BE2C (cell line): ENCODE data around the gene MAP2K5.
A peak's percentile ranks its signal among the peaks of the same experiment; 100 is the strongest.

Experiments
- DNase-seq: peaks from one replicate; pipeline ENCODE4 v3.0.0-alpha.2; 2020
- H3K27me3 ChIP-seq: fragments of 250-450 bp; sonication (Bioruptor Pico); 2 replicates; pipeline ENCODE4 v1.5.1; 2020; ENCODE audit warnings: mild to moderate bottlenecking
- H3K36me3 ChIP-seq: fragments of 250-450 bp; sonication (Bioruptor Pico); 2 replicates; pipeline ENCODE4 v1.5.1; 2020; ENCODE audit warnings: mild to moderate bottlenecking
- H3K4me1 ChIP-seq: fragments of 250-450 bp; sonication (Bioruptor Pico); 2 replicates; pipeline ENCODE4 v1.5.1; 2020
- H3K4me3 ChIP-seq: 2 replicates; pipeline ENCODE4 v1.5.1; 2011; ENCODE audit warnings: low read depth, low read length
- H3K9me3 ChIP-seq: fragments of 250-450 bp; sonication (Bioruptor Pico); 2 replicates; pipeline ENCODE4 v1.5.1; 2020
- TF ChIP-seq, protein P1 (sequence below): IDR thresholded peaks from 2 replicates; pipeline ENCODE4 v1.5.1; 2012; ENCODE audit warnings: mild to moderate bottlenecking, low read depth, low read length

Gene MAP2K5

DNA sequence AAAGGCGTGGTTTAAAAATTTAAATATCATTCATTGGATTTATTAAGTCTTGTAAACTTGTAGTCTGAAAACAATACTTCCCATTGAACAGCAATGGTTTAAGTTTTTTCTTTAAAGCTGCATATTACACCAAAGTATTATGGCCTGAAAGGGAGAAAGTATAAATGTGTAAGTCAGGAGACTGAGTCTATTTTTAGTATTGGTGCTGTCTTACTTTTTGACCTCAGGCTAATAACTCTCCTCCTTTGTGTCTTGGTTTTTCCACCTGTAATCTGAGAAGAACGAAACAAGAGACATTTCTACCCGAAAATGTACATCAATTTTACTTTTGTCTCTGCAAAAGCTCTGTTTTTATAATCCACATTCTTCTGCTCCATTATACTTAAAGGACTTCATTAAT lies 14.0 kb upstream of the MAP2K5 start:
- Histone ChIP-seq H3K4me1 (no peaks in the 10 kb centered on the region; the same call in 1 of the 2 replicates), H3K36me3 (peaks cover 4% of the 10 kb centered on the region; the same call in 1 of the 2 replicates), H3K9me3 (no peaks in the 10 kb centered on the region), H3K4me3 (no peak overlapping the region), H3K27me3 (no peaks in the 10 kb centered on the region)
- no peak for DNase-seq
- TF ChIP-seq, protein P1, sequence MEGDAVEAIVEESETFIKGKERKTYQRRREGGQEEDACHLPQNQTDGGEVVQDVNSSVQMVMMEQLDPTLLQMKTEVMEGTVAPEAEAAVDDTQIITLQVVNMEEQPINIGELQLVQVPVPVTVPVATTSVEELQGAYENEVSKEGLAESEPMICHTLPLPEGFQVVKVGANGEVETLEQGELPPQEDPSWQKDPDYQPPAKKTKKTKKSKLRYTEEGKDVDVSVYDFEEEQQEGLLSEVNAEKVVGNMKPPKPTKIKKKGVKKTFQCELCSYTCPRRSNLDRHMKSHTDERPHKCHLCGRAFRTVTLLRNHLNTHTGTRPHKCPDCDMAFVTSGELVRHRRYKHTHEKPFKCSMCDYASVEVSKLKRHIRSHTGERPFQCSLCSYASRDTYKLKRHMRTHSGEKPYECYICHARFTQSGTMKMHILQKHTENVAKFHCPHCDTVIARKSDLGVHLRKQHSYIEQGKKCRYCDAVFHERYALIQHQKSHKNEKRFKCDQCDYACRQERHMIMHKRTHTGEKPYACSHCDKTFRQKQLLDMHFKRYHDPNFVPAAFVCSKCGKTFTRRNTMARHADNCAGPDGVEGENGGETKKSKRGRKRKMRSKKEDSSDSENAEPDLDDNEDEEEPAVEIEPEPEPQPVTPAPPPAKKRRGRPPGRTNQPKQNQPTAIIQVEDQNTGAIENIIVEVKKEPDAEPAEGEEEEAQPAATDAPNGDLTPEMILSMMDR, result no peak

DNA sequence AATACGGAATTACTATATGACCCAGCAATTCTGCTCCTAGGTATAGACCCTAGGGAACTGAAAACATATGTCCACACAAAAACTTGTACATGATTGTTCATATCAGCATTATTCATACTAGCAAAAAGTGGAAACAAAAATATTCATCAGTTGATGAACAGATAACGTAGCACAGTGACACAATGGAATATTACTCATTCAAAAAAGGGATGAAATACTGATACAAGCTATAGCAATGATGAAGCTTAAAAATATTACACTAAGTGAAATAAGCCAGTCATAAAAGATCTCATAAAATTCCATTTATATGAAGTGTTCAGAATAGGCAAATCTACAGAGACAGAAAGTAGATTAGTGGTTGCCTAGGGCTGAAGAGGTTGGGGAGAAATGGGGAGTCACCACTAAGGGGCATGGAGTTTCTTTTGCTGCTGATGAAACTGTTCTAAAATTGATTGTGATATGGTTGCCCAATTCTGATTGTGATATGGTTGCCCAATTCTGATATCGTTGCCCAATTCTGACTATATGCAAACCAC lies 11.1 kb upstream of the MAP2K5 start:
- DNase-seq, result no peak
- Histone ChIP-seq H3K4me3 (no peak overlapping the region), H3K4me1 (no peaks in the 10 kb centered on the region; the same call in 1 of the 2 replicates), H3K36me3 (peaks cover 4% of the 10 kb centered on the region; the same call in 1 of the 2 replicates), H3K27me3 (no peaks in the 10 kb centered on the region), H3K9me3 (no peaks in the 10 kb centered on the region)
- TF ChIP-seq, protein P1, result no peak

GRCh38 chr15:67533873-67534272 lies 8.6 kb upstream of the MAP2K5 start:
- no peaks in the 10 kb centered on the region for H3K9me3 ChIP-seq
- H3K4me3 ChIP-seq, result no peak overlapping the region
- TF ChIP-seq, protein P1, result no peak
- no peaks in the 10 kb centered on the region for H3K36me3 ChIP-seq
- DNase-seq, result no peak
- no peaks in the 10 kb centered on the region for H3K27me3 ChIP-seq
- H3K4me1 ChIP-seq, result no peaks in the 10 kb centered on the region; the same call in 1 of the 2 replicates

GRCh38 chr15:67534360-67534759 lies 8.1 kb upstream of the MAP2K5 start:
- Histone ChIP-seq H3K4me1 (no peaks in the 10 kb centered on the region; the same call in 1 of the 2 replicates), H3K4me3 (no peak overlapping the region), H3K9me3 (no peaks in the 10 kb centered on the region), H3K36me3 (no peaks in the 10 kb centered on the region), H3K27me3 (no peaks in the 10 kb centered on the region)
- TF ChIP-seq, protein P1, result no peak
- no peak for DNase-seq

DNA sequence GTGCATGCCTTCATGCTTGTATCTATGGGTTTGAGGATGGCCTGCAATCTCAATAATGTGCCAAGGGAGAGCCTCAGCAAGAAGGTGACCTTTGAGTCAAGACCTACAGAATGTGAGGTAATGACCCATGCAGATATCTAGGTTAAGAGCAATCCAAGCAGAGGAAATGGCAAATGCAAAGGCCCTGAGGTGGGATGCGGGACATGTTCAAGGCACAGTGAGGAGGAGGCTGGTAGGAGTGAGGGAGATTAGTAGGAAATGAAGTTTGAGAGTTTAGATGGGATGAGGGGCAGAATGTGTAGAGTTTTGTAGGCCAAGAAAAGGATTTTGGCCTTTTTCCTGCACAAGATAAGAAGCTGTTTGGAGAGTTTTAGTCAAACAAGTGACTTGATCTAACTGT lies 4.7 kb upstream of the MAP2K5 start:
- TF ChIP-seq, protein P1, result no peak
- Histone ChIP-seq H3K9me3 (no peaks in the 10 kb centered on the region), H3K27me3 (no peaks in the 10 kb centered on the region), H3K36me3 (no peaks in the 10 kb centered on the region), H3K4me1 (no peaks in the 10 kb centered on the region), H3K4me3 (no peak overlapping the region)
- no peak for DNase-seq

DNA sequence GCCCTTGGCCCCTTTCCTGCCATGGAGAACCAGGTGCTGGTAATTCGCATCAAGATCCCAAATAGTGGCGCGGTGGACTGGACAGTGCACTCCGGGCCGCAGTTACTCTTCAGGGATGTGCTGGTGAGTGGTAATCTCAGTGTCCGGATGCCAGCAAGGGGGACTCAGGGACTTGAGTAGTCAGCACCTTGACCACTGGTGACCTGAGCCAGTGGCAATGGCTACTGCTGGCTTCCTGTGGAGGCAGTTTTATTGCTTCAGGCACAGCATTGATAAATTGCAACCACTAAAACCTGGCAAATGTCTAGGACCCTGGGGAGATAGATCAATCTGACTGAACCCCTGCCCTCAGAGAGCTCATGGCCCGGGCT lies 830 bp downstream of the MAP2K5 start:
- H3K27me3 ChIP-seq, result no peaks in the 10 kb centered on the region
- H3K36me3 ChIP-seq, result no peaks in the 10 kb centered on the region; the same call in 1 of the 2 replicates
- no peaks in the 10 kb centered on the region for H3K9me3 ChIP-seq
- H3K4me1 ChIP-seq, result no peaks in the 10 kb centered on the region
- no peak for DNase-seq
- TF ChIP-seq, protein P1, result no peak
- peak overlapping the region; percentile 99 for H3K4me3 ChIP-seq
